Tibial nerve (tissue), 4 donors: ENCODE data around the gene MAGI3.
"Not testable (repeated sequence)": the region's sequence is repeated elsewhere in the genome, so short reads cannot be mapped to it uniquely, and the experiment has no call there.

Source experiments
- EP300 ChIP-seq, 2 donors: sonication (generic); formaldehyde crosslinking; IDR thresholded peaks; one replicate each; pipeline ENCODE4 v1.6.1; 2017; ENCODE audit warnings: antibody characterized with exemption in 2 of 2, mild to moderate bottlenecking in 1 of 2
- POLR2A ChIP-seq, 2 donors: fragments of 450-650 bp; IDR thresholded peaks; one replicate each; pipeline ENCODE4 v1.6.1; 2017; ENCODE audit warnings: antibody characterized with exemption in 2 of 2, mild to moderate bottlenecking in 2 of 2, moderate library complexity in 2 of 2
- TF ChIP-seq, protein P1 (sequence below), 5 experiments: fragments of 200-600 bp in 3 of 5; fragments of 450-650 bp in 2 of 5; sonication (generic) in 3 of 5; IDR thresholded peaks; one replicate each; pipeline ENCODE4 v1.5.1; 2016 to 2019; ENCODE audit warnings: antibody characterized with exemption in 5 of 5, mild to moderate bottlenecking in 3 of 5, moderate library complexity in 2 of 5

DNA sequence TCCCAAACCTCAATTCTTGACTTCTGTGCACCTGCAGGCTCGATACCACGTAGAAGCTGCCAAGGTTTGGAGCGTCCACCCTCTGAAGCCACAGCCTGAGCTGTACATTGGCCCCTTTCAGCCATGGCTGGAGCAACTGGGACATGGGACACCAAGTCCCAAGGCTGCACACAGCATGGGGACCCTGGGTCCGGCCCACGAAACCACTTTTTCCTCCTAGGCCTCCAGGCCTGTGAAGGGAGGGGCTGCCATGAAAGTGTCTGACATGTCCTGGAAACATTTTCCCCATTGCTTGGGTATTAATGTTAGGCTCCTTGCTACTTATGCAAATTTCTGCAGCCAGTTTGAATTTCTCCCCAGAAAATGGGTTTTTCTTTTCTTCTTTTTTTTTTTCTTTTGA, 328.3 kb downstream of the MAGI3 start:
- TF ChIP-seq POLR2A, EP300 (IDR thresholded peaks at IDR 0.05): not testable (repeated sequence)
- TF ChIP-seq, protein P1, sequence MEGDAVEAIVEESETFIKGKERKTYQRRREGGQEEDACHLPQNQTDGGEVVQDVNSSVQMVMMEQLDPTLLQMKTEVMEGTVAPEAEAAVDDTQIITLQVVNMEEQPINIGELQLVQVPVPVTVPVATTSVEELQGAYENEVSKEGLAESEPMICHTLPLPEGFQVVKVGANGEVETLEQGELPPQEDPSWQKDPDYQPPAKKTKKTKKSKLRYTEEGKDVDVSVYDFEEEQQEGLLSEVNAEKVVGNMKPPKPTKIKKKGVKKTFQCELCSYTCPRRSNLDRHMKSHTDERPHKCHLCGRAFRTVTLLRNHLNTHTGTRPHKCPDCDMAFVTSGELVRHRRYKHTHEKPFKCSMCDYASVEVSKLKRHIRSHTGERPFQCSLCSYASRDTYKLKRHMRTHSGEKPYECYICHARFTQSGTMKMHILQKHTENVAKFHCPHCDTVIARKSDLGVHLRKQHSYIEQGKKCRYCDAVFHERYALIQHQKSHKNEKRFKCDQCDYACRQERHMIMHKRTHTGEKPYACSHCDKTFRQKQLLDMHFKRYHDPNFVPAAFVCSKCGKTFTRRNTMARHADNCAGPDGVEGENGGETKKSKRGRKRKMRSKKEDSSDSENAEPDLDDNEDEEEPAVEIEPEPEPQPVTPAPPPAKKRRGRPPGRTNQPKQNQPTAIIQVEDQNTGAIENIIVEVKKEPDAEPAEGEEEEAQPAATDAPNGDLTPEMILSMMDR (IDR thresholded peaks at IDR 0.05): not testable (repeated sequence)
